Heart right ventricle (tissue), 16 donors: ENCODE results near the gene ATG10. TPM values are rescaled to one million over a fixed set of nuclear protein-coding genes. Genes with fewer than 3 reads are reported as not detected.
"Not testable (repeated sequence)": the region's sequence is repeated elsewhere in the genome, so short reads cannot be mapped to it uniquely, and the experiment has no call there.

Experiments used
- ATAC-seq, 8 donors: fragments of 200-7000 bp; cut with Tn5 transposase; one replicate each; pipeline ENCODE4 v1.9.1; 2020; ENCODE audit warnings: mild to moderate bottlenecking in 8 of 8, moderate library complexity in 8 of 8, moderate number of reproducible peaks in 1 of 8
- DNase-seq, 2 donors: peaks; one replicate each; pipeline ENCODE4 v3.0.0-alpha.2; 2020
- H3K27ac ChIP-seq, 10 donors: fragments of 200-600 bp; sonication (generic) in 2 of 10; one replicate each; pipeline versions ENCODE4 v1.5.0 to v1.8.0; 2020 to 2022; ENCODE audit warnings: mild to moderate bottlenecking in 3 of 10
- H3K27me3 ChIP-seq, 7 donors: fragments of 200-600 bp; one replicate each; pipeline ENCODE4 v1.8.0; 2021 to 2022; ENCODE audit warnings: mild to moderate bottlenecking in 2 of 7
- H3K36me3 ChIP-seq, 9 donors: fragments of 200-600 bp; sonication (generic) in 1 of 9; one replicate each; pipeline versions ENCODE4 v1.5.0 to v1.8.0; 2020 to 2022; ENCODE audit warnings: mild to moderate bottlenecking in 2 of 9
- H3K4me1 ChIP-seq, 9 donors: fragments of 200-600 bp; sonication (generic) in 1 of 9; one replicate each; pipeline versions ENCODE4 v1.5.0 to v1.8.0; 2020 to 2022; ENCODE audit warnings: mild to moderate bottlenecking in 4 of 9
- H3K4me3 ChIP-seq, 10 donors: fragments of 200-600 bp; sonication (generic) in 2 of 10; one replicate each; pipeline versions ENCODE4 v1.5.0 to v1.8.0; 2020 to 2022; ENCODE audit warnings: mild to moderate bottlenecking in 7 of 10, moderate library complexity in 2 of 10
- H3K9me3 ChIP-seq, 11 donors: fragments of 200-600 bp in 10 of 11; sonication (generic) in 2 of 11; one replicate each; pipeline versions ENCODE4 v1.5.0 to v1.8.0; 2013 to 2022; ENCODE audit warnings: mild to moderate bottlenecking in 2 of 11, control low read depth in 1 of 11, moderate library complexity in 1 of 11
- CTCF ChIP-seq, 9 donors: fragments of 200-600 bp; sonication (generic) in 2 of 9; IDR thresholded peaks; one replicate each; pipeline versions ENCODE4 v1.5.0 to v1.8.0; 2021 to 2022; ENCODE audit warnings: antibody characterized with exemption in 9 of 9, mild to moderate bottlenecking in 5 of 9, moderate library complexity in 1 of 9
- WGBS, 2 donors: extraction: QIAGEN DNeasy Blood & Tissue Kit; methylation state at CpG; one replicate each; pipeline ENCODE4 v1.1.7; 2013; ENCODE audit warnings: inconsistent platforms in 1 of 2; 5-methylcytosine and 5-hydroxymethylcytosine counted together
- intact Hi-C, 10 donors: fragments of 100-400 bp; cut with DNase I; formaldehyde crosslinking; loops; one replicate each; pipeline versions ENCODE4 v1.11.1 to v1.14.2; 2022
- polyA plus RNA-seq, 2 donors: library from polyadenylated mRNA; stranded (reverse); fragments of 200-250 nt; gene quantifications; one replicate each; pipeline ENCODE4 v1.2.3, GENCODE V29; 2013
- total RNA-seq, 10 donors: library from RNA; stranded (reverse); fragmentation: NEBNext Ultra II Directional in 3 of 10; extraction: Animal tissue kit (Norgen Biotek cat#: 25700) in 3 of 10; gene quantifications; one replicate each; pipeline versions ENCODE4 v1.2.1 to v1.2.4, GENCODE V29; 2021 to 2023
- donor health status: Arrhythmogenic right ventricular cardiomyopathy.
- donor health status: ischemic (EF 13 %, LVEDD 7.1; RV severe dilation, severe dysfunction).
- donor health status: healthy with polysubstance abuse.
- donor health status: DM: no; HTN: yes; CAD: no.
- donor health status: DM: no; HTN: no; CAD: no.
- donor health status: ischemic (EF 25% LVEDD 6.9; RV normal size, moderate dysfunction).
- donor health status: ischemic (EF 25% LVEDD 5.7; RV mildly dilated, moderate dysfunction).
- donor health status: healthy.
- donor health status: DM: yes; HTN: yes; CAD: no.
- donor health status: Ischemic cardiomyopathy.
- donor health status: ischemic (EF 35%, LVEDD 5.7; RV mildly dilated, moderate dysfunction).
- donor health status: nonischemic (EF 11% LVEDD 7.7; RV severe dilation, severe dysfunction).
- donor health status: DM: yes; HTN: yes; CAD: no.
- donor health status: PGD.
- donor health status: ischemic (EF 29% LVEDD 5.4; RV normal size, mild dysfunction).
- donor health status: nonischemic (EF 23%, LVEDD 6.1; RV moderate dilation, normal function).

ATG10 gene
- total and polyA plus RNA-seq, 12 donors = 4.6 to 8.0 (median 6.3) TPM

DNA sequence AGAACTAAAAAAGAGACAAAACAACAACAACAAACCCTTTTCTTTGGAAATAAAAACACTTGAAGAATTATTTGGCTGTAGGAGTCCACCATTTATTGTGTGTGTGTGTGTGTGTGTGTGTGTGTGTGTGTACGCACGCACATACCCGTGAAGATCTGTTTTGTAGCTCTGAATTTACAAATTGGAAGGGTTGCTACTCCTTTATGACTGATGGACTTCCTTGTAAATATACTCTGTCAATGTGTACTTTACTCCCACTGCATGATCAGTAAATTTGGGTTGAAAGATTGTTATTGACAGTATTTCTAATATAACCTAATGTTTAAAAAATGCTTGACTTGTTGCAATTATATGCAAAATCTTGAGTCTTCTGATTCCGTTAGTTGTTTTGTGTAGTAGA lies 148.1 kb downstream of the ATG10 start:
- Histone ChIP-seq H3K27ac (no peak overlapping the region), H3K4me3 (no peak overlapping the region), H3K36me3 (no peaks in the 10 kb centered on the region), H3K4me1 (no peaks in the 10 kb centered on the region), H3K27me3 (no peaks in the 10 kb centered on the region), H3K9me3 (peaks cover 0 to 10% (median 0%) of the 10 kb centered on the region in 11 donors)
- intact Hi-C loops = no loop called here
- ATAC-seq = no peak
- WGBS, 2 donors = 92 to 93% methylated on average over 4 of the region's 4 CpGs
- DNase-seq = no peak
- no peak for TF ChIP-seq CTCF (IDR thresholded peaks at IDR 0.05)

- H3K27me3 ChIP-seq = no peaks in the 10 kb centered on the region
- H3K36me3 ChIP-seq = no peaks in the 10 kb centered on the region
- WGBS, 2 donors = 90 to 91% methylated on average over 13 of the region's 13 CpGs
- H3K27ac ChIP-seq = no peak overlapping the region
- no peak for TF ChIP-seq CTCF (IDR thresholded peaks at IDR 0.05)
- H3K4me3 ChIP-seq = no peak overlapping the region
- DNase-seq = no peak
- intact Hi-C loops = no loop called here
- no peak for ATAC-seq
- no peaks in the 10 kb centered on the region for H3K4me1 ChIP-seq
- H3K9me3 ChIP-seq = peaks cover 0 to 36% (median 5%) of the 10 kb centered on the region in 11 donors
Observed at GRCh38 chr5:82129723-82130285, 158.0 kb downstream of the ATG10 start.

- DNase-seq (no peak), ATAC-seq (no peak)
- Histone ChIP-seq H3K27me3 (no peaks in the 10 kb centered on the region), H3K36me3 (no peaks in the 10 kb centered on the region), H3K9me3 (peaks cover 0 to 37% (median 5%) of the 10 kb centered on the region in 11 donors), H3K27ac (no peak overlapping the region), H3K4me1 (no peaks in the 10 kb centered on the region), H3K4me3 (no peak overlapping the region)
- intact Hi-C loops = no loop called here
- WGBS, 2 donors = 92 to 93% methylated on average over 6 of the region's 6 CpGs
- no peak for TF ChIP-seq CTCF (IDR thresholded peaks at IDR 0.05)
Observed at GRCh38 chr5:82130602-82131001, 158.8 kb downstream of the ATG10 start.

DNA sequence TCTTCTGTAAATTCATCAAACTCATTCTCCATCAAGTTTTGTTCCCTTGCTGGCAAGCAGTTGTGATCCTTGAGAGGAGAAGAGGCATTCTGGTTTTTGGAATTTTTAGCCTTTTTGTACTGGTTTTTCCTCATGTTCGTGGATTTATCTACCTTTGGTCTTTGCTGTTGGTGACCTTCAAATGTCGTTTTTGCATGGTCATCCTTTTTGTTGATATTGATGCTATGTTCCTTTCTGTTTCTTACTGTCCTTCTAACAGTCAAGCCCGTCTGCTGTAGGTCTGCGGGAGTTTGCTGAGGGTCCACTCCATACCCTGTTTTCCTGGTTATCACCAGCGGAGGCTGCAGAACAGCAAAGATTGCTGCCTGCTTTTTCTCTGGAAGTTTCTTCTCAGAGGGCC lies 165.4 kb downstream of the ATG10 start:
- H3K4me3 ChIP-seq = no peak overlapping the region
- peaks cover 0 to 32% (median 5%) of the 10 kb centered on the region in 11 donors for H3K9me3 ChIP-seq
- H3K36me3 ChIP-seq = no peaks in the 10 kb centered on the region
- DNase-seq = no peak
- no peak for TF ChIP-seq CTCF (IDR thresholded peaks at IDR 0.05)
- no peaks in the 10 kb centered on the region for H3K4me1 ChIP-seq
- intact Hi-C loops = no loop called here
- 96 to 99% methylated on average over 5 of the region's 5 CpGs for WGBS, 2 donors
- no peak for ATAC-seq
- H3K27ac ChIP-seq = no peak overlapping the region
- no peaks in the 10 kb centered on the region for H3K27me3 ChIP-seq

GRCh38 chr5:82139837-82140236 lies 168.0 kb downstream of the ATG10 start:
- intact Hi-C loops = not testable (repeated sequence)

More at GRCh38 chr5:82139837-82140236, 168.0 kb downstream of the ATG10 start:
- ATAC-seq, H3K4me3 ChIP-seq, H3K4me1 ChIP-seq, DNase-seq, H3K36me3 ChIP-seq, H3K27ac ChIP-seq, H3K27me3 ChIP-seq: not testable (repeated sequence)
- 93 to 100% methylated on average over 5 to 10 of the region's 33 CpGs for WGBS, 2 donors
- H3K9me3 ChIP-seq = peaks cover 0 to 38% (median 0%) of the 10 kb centered on the region in 11 donors
